ENCODE data around the gene TIMP3.

- TF ChIP-seq CTCF (IDR thresholded peaks at IDR 0.05; ENCODE audit: low read length) (no peak), EZH2phosphoT487 (IDR thresholded peaks at IDR 0.05; ENCODE audit: low read length) (no peak)
Measured at GRCh38 chr22:32804531-32805360, 3.2 kb downstream of the TIMP3 start.

Measured in MM.1S (cell line).